GM19463 (cell line): ENCODE results near the gene ZNF324.
"Not testable (repeated sequence)": the region's sequence is repeated elsewhere in the genome, so short reads cannot be mapped to it uniquely, and the experiment has no call there.

ENCODE experiments used
- ATAC-seq: cut with Tn5 transposase; IDR thresholded peaks from one replicate; pipeline ENCODE4 v1.9.1; 2021; ENCODE audit warnings: mild to moderate bottlenecking, moderate library complexity; ENCODE audit not compliant: unreplicated experiment

ZNF324 gene

GRCh38 chr19:58470837-58471543, 4.1 kb downstream of the ZNF324 start:
- not testable (repeated sequence) for ATAC-seq

- no peak for ATAC-seq
These were observed 4.9 kb downstream of the ZNF324 start for GRCh38 chr19:58471736-58472135.

GRCh38 chr19:58473775-58474174, 6.9 kb downstream of the ZNF324 start:
- ATAC-seq = no peak

- no peak for ATAC-seq
These were observed 7.6 kb downstream of the ZNF324 start for GRCh38 chr19:58474291-58474996.

- ATAC-seq = no peak
These were observed 8.3 kb downstream of the ZNF324 start for GRCh38 chr19:58474997-58475713.

- ATAC-seq = peak; percentile 88
These were observed 9.0 kb downstream of the ZNF324 start, which contains the start of gene ZNF446 for GRCh38 chr19:58475714-58476497. TSS of gene ZNF446 (plus strand) at chr19:58476352. CDS start at chr19:58477219, 867 bp downstream.

- ATAC-seq = no peak
These were observed 9.7 kb downstream of the ZNF324 start for GRCh38 chr19:58476498-58477015.

GRCh38 chr19:58477130-58477529, 10.2 kb downstream of the ZNF324 start:
- ATAC-seq = no peak

GRCh38 chr19:58477871-58478270, 11.0 kb downstream of the ZNF324 start:
- ATAC-seq = no peak

GRCh38 chr19:58479303-58479702, 12.4 kb downstream of the ZNF324 start:
- no peak for ATAC-seq

- ATAC-seq = no peak
These were observed 13.0 kb downstream of the ZNF324 start for GRCh38 chr19:58479736-58480480.

GRCh38 chr19:58480481-58480830, 13.6 kb downstream of the ZNF324 start:
- no peak for ATAC-seq

GRCh38 chr19:58480831-58481230, 14.0 kb downstream of the ZNF324 start:
- no peak for ATAC-seq

- ATAC-seq = no peak
These were observed 15.5 kb downstream of the ZNF324 start for GRCh38 chr19:58482372-58482771.

- ATAC-seq = no peak
These were observed 16.9 kb downstream of the ZNF324 start for GRCh38 chr19:58483776-58484175.

GRCh38 chr19:58484349-58484748, 17.5 kb downstream of the ZNF324 start:
- not testable (repeated sequence) for ATAC-seq

- no peak for ATAC-seq
These were observed 24.5 kb downstream of the ZNF324 start for GRCh38 chr19:58491393-58491792.

GRCh38 chr19:58492265-58492664, 25.4 kb downstream of the ZNF324 start:
- ATAC-seq = no peak

- no peak for ATAC-seq
These were observed 30.8 kb downstream of the ZNF324 start for GRCh38 chr19:58497634-58498170.
